Measurements from ENCODE around the gene VWA8. TPM values are rescaled to one million over a fixed set of nuclear protein-coding genes. Genes with fewer than 3 reads are reported as not detected.

The VWA8 gene
- total and polyA plus RNA-seq, 2 of the 13 experiments (the other 11 are each of a cell fraction or from before 2014, with no cell fraction given) = 9.1 to 17.3 TPM

DNA sequence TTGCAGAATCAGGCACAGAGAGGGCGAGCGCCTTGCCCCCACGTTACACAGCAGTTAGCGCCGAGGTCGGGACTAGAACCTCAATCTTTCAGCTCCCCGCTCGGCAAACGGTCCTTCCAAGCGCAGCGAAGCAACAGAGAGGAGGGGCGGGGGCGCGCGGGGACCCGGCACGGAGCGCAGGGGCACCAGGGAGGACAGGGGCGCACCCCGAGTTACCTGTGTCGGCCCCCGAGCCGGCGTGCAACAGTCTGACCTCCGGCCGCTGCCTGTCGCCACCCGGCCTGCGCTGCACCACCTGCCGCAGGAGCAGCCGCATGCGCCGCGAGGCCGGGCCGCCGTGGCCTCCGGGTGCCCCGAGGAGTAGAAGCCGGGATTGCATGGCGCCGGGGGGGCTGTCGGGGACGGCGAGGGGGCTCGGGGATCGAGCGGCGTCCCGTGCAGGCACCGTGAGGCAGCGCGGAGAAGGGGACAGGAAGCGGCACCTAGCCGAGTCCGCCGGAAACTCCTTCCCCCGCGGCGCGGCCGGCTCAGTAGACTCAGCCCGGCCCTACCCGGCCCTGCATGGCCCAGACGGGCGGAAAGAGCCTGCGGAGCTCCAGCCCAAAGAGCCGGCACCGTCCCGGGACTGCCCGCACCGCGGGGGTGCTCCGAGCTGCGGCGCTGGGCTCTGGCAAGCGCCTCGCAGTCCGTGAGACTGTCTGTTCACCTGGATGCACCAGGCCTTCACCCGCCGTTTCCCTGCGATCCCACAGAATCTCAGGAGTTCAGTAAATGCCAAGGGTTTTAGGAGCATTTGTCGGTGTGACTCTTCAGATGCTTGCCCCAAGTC is at the start of gene VWA8 (continued):
- TF ChIP-seq ZMYM3 (CRISPR knock-in tag; IDR thresholded peaks at IDR 0.05) (peak; percentile 91), BCL6 (CRISPR knock-in tag; IDR thresholded peaks at IDR 0.05) (peak; percentile 44), SOX13 (IDR thresholded peaks at IDR 0.05) (no peak; the same call in 1 of the 2 replicates), SOX13 (CRISPR knock-in tag; conservative IDR thresholded peaks at IDR 0.05 in 1 of 2, IDR thresholded peaks at IDR 0.05 in 1 of 2) (peak in 1 of 2 experiments; percentile 66; a peak in 2 of 4 replicates), RFXAP (CRISPR knock-in tag; IDR thresholded peaks at IDR 0.05; ENCODE audit: borderline replicate concordance) (peak; percentile 74; the same call in 1 of the 2 replicates), CEBPG (CRISPR knock-in tag; IDR thresholded peaks at IDR 0.05) (peak; percentile 3; the same call in 1 of the 2 replicates), MTF1 (CRISPR knock-in tag; IDR thresholded peaks at IDR 0.05) (0 out of 2 replicates have a peak, but pooled peaks have one; percentile 83), ZNF337 (CRISPR knock-in tag; IDR thresholded peaks at IDR 0.05; ENCODE audit: borderline replicate concordance, low read depth) (no peak), SALL2 (CRISPR knock-in tag; IDR thresholded peaks at IDR 0.05) (peak; percentile 93), ZNF354B (CRISPR knock-in tag; IDR thresholded peaks at IDR 0.05) (0 out of 2 replicates have a peak, but pooled peaks have one; percentile 40), POGZ (CRISPR knock-in tag; IDR thresholded peaks at IDR 0.05) (peak; percentile 77), EP300 (IDR thresholded peaks at IDR 0.05; ENCODE audit: low read depth in 2 of 2, low read length in 2 of 2) (no peak), EP300 (CRISPR knock-in tag; IDR thresholded peaks at IDR 0.05; ENCODE audit: borderline replicate concordance) (peak; percentile 15; the same call in 1 of the 2 replicates), FLYWCH1 (CRISPR knock-in tag; IDR thresholded peaks at IDR 0.05) (no peak), SMC3 (IDR thresholded peaks at IDR 0.05; ENCODE audit: low read length) (no peak), IRX3 (CRISPR knock-in tag; IDR thresholded peaks at IDR 0.05; ENCODE audit: borderline replicate concordance, low read depth) (peak; percentile 68; the same call in 1 of the 2 replicates), ZNF816 (CRISPR knock-in tag; IDR thresholded peaks at IDR 0.05; ENCODE audit: borderline replicate concordance) (no peak), PAWR (CRISPR knock-in tag; IDR thresholded peaks at IDR 0.05; ENCODE audit: borderline replicate concordance) (no peak), SRF (IDR thresholded peaks at IDR 0.05; ENCODE audit: low read depth, low read length) (no peak)
- TF ChIP-seq, protein P1, sequence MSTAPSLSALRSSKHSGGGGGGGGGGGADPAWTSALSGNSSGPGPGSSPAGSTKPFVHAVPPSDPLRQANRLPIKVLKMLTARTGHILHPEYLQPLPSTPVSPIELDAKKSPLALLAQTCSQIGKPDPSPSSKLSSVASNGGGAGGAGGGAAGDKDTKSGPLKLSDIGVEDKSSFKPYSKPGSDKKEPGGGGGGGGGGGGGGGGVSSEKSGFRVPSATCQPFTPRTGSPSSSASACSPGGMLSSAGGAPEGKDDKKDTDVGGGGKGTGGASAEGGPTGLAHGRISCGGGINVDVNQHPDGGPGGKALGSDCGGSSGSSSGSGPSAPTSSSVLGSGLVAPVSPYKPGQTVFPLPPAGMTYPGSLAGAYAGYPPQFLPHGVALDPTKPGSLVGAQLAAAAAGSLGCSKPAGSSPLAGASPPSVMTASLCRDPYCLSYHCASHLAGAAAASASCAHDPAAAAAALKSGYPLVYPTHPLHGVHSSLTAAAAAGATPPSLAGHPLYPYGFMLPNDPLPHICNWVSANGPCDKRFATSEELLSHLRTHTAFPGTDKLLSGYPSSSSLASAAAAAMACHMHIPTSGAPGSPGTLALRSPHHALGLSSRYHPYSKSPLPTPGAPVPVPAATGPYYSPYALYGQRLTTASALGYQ (CRISPR knock-in tag; IDR thresholded peaks at IDR 0.05) = peak; percentile 86
- TF ChIP-seq, protein P2, sequence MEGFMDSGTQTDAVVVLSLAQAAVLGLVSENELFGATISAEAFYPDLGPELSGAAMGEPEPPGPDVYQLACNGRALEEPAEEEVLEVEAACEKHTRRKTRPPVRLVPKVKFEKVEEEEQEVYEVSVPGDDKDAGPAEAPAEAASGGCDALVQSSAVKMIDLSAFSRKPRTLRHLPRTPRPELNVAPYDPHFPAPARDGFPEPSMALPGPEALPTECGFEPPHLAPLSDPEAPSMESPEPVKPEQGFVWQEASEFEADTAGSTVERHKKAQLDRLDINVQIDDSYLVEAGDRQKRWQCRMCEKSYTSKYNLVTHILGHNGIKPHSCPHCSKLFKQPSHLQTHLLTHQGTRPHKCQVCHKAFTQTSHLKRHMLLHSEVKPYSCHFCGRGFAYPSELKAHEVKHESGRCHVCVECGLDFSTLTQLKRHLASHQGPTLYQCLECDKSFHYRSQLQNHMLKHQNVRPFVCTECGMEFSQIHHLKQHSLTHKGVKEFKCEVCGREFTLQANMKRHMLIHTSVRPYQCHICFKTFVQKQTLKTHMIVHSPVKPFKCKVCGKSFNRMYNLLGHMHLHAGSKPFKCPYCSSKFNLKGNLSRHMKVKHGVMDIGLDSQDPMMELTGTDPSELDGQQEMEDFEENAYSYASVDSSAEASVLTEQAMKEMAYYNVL (CRISPR knock-in tag; IDR thresholded peaks at IDR 0.05; ENCODE audit: borderline replicate concordance) = no peak
- TF ChIP-seq, protein P3, sequence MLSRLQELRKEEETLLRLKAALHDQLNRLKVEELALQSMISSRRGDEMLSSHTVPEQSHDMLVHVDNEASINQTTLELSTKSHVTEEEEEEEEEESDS (CRISPR knock-in tag; IDR thresholded peaks at IDR 0.05; ENCODE audit: borderline replicate concordance) = peak; percentile 71; the same call in 1 of the 2 replicates
- TF ChIP-seq, protein P4, sequence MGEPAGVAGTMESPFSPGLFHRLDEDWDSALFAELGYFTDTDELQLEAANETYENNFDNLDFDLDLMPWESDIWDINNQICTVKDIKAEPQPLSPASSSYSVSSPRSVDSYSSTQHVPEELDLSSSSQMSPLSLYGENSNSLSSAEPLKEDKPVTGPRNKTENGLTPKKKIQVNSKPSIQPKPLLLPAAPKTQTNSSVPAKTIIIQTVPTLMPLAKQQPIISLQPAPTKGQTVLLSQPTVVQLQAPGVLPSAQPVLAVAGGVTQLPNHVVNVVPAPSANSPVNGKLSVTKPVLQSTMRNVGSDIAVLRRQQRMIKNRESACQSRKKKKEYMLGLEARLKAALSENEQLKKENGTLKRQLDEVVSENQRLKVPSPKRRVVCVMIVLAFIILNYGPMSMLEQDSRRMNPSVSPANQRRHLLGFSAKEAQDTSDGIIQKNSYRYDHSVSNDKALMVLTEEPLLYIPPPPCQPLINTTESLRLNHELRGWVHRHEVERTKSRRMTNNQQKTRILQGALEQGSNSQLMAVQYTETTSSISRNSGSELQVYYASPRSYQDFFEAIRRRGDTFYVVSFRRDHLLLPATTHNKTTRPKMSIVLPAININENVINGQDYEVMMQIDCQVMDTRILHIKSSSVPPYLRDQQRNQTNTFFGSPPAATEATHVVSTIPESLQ (CRISPR knock-in tag; conservative IDR thresholded peaks at IDR 0.05) = no peak
